GM06990 (cell line): Measurements from ENCODE around the gene TTLL5.

Experiments
- DNase-seq: peaks from one replicate; pipeline ENCODE4 v3.0.0-alpha.2; 2011; ENCODE audit not compliant: insufficient read length; ENCODE audit errors: extremely low read depth
- H3K27me3 ChIP-seq: replicated peaks from 2 replicates; pipeline ENCODE4 v1.6.0; 2011; ENCODE audit warnings: low read length; ENCODE audit not compliant: control insufficient read depth, insufficient read depth
- H3K36me3 ChIP-seq: 2 replicates; pipeline ENCODE4 v1.5.1; 2011; ENCODE audit warnings: low read length; ENCODE audit not compliant: control insufficient read depth, insufficient read depth
- H3K4me3 ChIP-seq: replicated peaks from 2 replicates; pipeline ENCODE4 v1.5.1; 2011; ENCODE audit warnings: low read depth, mild to moderate bottlenecking, control low read depth, low read length
- CTCF ChIP-seq: IDR thresholded peaks from 2 replicates; pipeline ENCODE4 v1.5.1; 2011; ENCODE audit warnings: low read length, control low read depth, mild to moderate bottlenecking, inconsistent platforms; ENCODE audit not compliant: insufficient read depth, poor library complexity, severe bottlenecking

TTLL5 gene

DNA sequence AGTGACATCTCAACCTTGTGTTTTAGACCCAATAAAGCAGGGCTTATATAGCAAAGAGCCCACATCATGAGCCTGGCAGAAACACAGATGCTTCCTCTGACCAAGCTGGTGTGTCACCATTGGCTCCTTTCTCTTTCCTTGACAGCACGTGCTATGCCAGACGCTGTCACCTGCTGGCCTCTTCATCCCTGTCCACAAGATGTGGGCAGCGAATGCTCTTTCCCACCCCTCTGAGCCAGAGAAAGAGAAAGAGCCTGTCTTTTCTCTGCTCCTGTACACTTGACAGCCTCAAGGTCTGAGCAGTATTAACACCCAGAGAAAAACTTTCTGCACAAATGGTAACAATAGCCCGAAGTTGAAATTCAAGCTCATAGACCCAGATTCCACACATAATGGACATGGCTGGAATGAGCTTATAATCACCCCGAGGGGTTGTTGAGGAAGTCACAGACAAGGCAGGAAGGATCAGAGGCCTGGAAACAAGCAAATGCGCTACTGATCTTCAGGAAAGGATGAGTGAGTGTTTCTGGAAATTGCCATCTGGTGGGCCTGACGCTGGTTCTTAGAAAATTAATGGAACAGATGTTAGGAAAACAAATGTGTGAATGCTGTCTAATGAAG, 311.9 kb downstream of the TTLL5 start:
- no peak for DNase-seq
- Histone ChIP-seq H3K36me3 (no peaks in the 10 kb centered on the region), H3K27me3 (no peaks in the 10 kb centered on the region), H3K4me3 (no peak overlapping the region)
- no peak for TF ChIP-seq CTCF

GRCh38 chr14:75976826-75977581, 316.0 kb downstream of the TTLL5 start:
- no peak for DNase-seq
- TF ChIP-seq CTCF = no peak
- no peaks in the 10 kb centered on the region for H3K27me3 ChIP-seq
- no peak overlapping the region for H3K4me3 ChIP-seq
- no peaks in the 10 kb centered on the region for H3K36me3 ChIP-seq

DNA sequence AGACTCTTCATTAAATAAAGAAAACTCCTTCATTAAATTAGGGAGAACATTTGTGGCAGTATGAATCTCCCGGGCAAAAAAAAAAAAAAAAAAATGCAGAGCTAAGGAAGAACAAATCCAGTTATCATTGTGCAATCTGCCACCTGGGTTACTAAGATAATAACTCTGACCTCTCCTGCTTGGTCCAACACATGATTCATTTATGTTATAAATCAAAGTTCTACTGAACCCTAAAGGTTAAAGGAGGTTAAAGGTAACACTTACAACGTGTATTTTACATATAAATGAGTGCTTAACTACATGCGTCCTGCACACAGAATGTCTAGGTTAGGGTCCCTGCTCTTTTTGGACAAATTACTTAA, 316.5 kb downstream of the TTLL5 start:
- H3K36me3 ChIP-seq = no peaks in the 10 kb centered on the region
- no peak overlapping the region for H3K4me3 ChIP-seq
- no peak for DNase-seq
- no peak for TF ChIP-seq CTCF
- H3K27me3 ChIP-seq = no peaks in the 10 kb centered on the region

DNA sequence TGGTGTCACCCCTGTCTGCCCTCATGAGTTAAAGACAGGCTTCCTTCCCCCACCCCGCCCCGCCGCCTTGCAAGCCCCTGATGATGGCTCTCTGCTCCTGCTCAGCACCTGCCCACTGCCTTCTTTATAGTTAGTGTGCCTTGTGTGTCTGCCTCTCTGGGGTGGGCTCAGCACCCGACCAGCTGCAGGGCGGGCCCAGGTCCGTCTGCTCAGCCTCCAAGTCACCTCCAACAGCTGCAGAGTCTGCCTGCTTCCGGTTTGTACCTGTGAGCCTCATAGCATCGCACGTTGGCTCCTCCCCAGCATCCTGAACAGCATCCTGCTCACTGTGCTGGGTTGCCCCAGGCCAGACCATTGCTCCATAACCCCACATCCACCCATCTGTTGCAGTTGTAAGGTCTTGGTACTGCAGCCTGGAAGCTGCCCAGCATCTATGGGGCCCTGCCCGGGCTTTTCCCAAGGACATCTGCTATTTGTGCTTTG, 317.2 kb downstream of the TTLL5 start:
- no peaks in the 10 kb centered on the region for H3K36me3 ChIP-seq
- no peaks in the 10 kb centered on the region for H3K27me3 ChIP-seq
- TF ChIP-seq CTCF = no peak
- no peak for DNase-seq
- no peak overlapping the region for H3K4me3 ChIP-seq

GRCh38 chr14:75979071-75979571, 318.1 kb downstream of the TTLL5 start:
- peak; percentile 34 for DNase-seq
- peak; percentile 67 for TF ChIP-seq CTCF
- no peaks in the 10 kb centered on the region for H3K36me3 ChIP-seq
- no peak overlapping the region for H3K4me3 ChIP-seq
- H3K27me3 ChIP-seq = no peaks in the 10 kb centered on the region
